Endothelial cell (in vitro differentiated cells): Measurements from ENCODE around the gene PHF1. TPM values are rescaled to one million over a fixed set of nuclear protein-coding genes. Genes with fewer than 3 reads are reported as not detected.

Experiments used
- DNase-seq: peaks from one replicate; pipeline ENCODE4 v3.0.0; 2021; ENCODE audit warnings: low spot score
- H3K27ac Mint-ChIP-seq: one replicate; pipeline ENCODE4 v1.8.0; 2021; ENCODE audit warnings: mixed read lengths, inconsistent platforms; ENCODE audit not compliant: unreplicated experiment
- H3K27me3 Mint-ChIP-seq: one replicate; pipeline ENCODE4 v1.8.0; 2021; ENCODE audit warnings: mild to moderate bottlenecking, moderate library complexity, mixed read lengths, inconsistent platforms; ENCODE audit not compliant: unreplicated experiment
- H3K36me3 Mint-ChIP-seq: one replicate; pipeline ENCODE4 v1.8.0; 2021; ENCODE audit warnings: mild to moderate bottlenecking, low read depth, mixed read lengths, inconsistent platforms; ENCODE audit not compliant: unreplicated experiment
- H3K4me1 Mint-ChIP-seq: one replicate; pipeline ENCODE4 v1.8.0; 2021; ENCODE audit warnings: mild to moderate bottlenecking, mixed read lengths, inconsistent platforms; ENCODE audit not compliant: unreplicated experiment
- H3K4me3 Mint-ChIP-seq: one replicate; pipeline ENCODE4 v1.8.0; 2021; ENCODE audit warnings: mild to moderate bottlenecking, mixed read lengths, inconsistent platforms; ENCODE audit not compliant: unreplicated experiment
- H3K9me3 Mint-ChIP-seq: one replicate; pipeline ENCODE4 v1.8.0; 2021; ENCODE audit warnings: mixed read lengths, inconsistent platforms; ENCODE audit not compliant: unreplicated experiment
- total RNA-seq: library from RNA; stranded (reverse); fragmentation: NEBNext Ultra II Directional; extraction: Animal tissue kit (Norgen Biotek cat#: 25700); gene quantifications from one replicate; pipeline ENCODE4 v1.2.1, GENCODE V29; 2021; ENCODE audit not compliant: unreplicated experiment
- TF ChIP-seq, protein P1 (sequence below): fragments of 200-600 bp; sonication (generic); IDR thresholded peaks from one replicate; pipeline ENCODE4 v1.5.0; 2021; ENCODE audit warnings: antibody characterized with exemption; ENCODE audit not compliant: unreplicated experiment

PHF1 gene
- total RNA-seq, 1 donor from 2014 or later, result 60.0 TPM

DNA sequence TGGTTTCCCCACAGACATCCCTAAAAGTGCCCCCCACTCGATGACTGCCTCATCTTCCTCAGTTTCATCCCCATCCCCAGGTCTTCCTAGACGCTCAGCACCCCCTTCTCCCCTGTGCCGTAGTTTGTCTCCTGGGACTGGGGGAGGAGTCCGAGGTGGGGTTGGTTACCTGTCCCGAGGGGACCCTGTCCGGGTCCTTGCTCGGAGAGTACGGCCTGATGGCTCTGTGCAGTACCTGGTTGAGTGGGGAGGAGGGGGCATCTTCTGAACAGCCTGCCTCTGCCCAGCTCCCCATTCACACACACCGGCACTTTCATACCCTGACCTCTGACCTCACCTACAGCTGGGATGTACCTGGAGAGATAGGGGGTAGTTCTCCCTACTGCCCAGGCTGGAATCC lies 5.0 kb downstream of the PHF1 start:
- TF ChIP-seq, protein P1, sequence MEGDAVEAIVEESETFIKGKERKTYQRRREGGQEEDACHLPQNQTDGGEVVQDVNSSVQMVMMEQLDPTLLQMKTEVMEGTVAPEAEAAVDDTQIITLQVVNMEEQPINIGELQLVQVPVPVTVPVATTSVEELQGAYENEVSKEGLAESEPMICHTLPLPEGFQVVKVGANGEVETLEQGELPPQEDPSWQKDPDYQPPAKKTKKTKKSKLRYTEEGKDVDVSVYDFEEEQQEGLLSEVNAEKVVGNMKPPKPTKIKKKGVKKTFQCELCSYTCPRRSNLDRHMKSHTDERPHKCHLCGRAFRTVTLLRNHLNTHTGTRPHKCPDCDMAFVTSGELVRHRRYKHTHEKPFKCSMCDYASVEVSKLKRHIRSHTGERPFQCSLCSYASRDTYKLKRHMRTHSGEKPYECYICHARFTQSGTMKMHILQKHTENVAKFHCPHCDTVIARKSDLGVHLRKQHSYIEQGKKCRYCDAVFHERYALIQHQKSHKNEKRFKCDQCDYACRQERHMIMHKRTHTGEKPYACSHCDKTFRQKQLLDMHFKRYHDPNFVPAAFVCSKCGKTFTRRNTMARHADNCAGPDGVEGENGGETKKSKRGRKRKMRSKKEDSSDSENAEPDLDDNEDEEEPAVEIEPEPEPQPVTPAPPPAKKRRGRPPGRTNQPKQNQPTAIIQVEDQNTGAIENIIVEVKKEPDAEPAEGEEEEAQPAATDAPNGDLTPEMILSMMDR, result no peak
- Mint-ChIP-seq H3K27me3 (peaks cover 27% of the 10 kb centered on the region), H3K36me3 (peaks cover 44% of the 10 kb centered on the region), H3K4me3 (peak overlapping the region; percentile 74), H3K27ac (no peak overlapping the region), H3K9me3 (no peaks in the 10 kb centered on the region), H3K4me1 (peaks cover 56% of the 10 kb centered on the region)
- DNase-seq, result no peak

GRCh38 chr6:33416386-33417127 lies 5.7 kb downstream of the PHF1 start:
- Mint-ChIP-seq H3K27ac (peak overlapping the region; percentile 84), H3K36me3 (peaks cover 44% of the 10 kb centered on the region), H3K4me3 (peak overlapping the region; percentile 96), H3K9me3 (no peaks in the 10 kb centered on the region), H3K27me3 (peaks cover 25% of the 10 kb centered on the region), H3K4me1 (peaks cover 58% of the 10 kb centered on the region)
- no peak for DNase-seq
- TF ChIP-seq, protein P1, result no peak

GRCh38 chr6:33417128-33417902 lies 6.5 kb downstream of the PHF1 start:
- Mint-ChIP-seq H3K4me1 (peaks cover 56% of the 10 kb centered on the region), H3K9me3 (no peaks in the 10 kb centered on the region), H3K27me3 (peaks cover 21% of the 10 kb centered on the region), H3K36me3 (peaks cover 43% of the 10 kb centered on the region), H3K27ac (peak overlapping the region; percentile 84), H3K4me3 (peak overlapping the region; percentile 96)
- TF ChIP-seq, protein P1, result no peak
- DNase-seq, result no peak

GRCh38 chr6:33417903-33418689 lies 7.3 kb downstream of the PHF1 start, which contains the start of gene CUTA:
Gene CUTA, minus strand, starts transcription at chr6:33418107. Its CDS starts 107 bp downstream, at chr6:33418000.
- no peaks in the 10 kb centered on the region for H3K9me3 Mint-ChIP-seq
- H3K36me3 Mint-ChIP-seq, result peaks cover 35% of the 10 kb centered on the region
- H3K4me1 Mint-ChIP-seq, result peaks cover 56% of the 10 kb centered on the region
- peak within 1 kb of the TSS; percentile 96 for H3K4me3 Mint-ChIP-seq
- H3K27me3 Mint-ChIP-seq, result peaks cover 18% of the 10 kb centered on the region
- DNase-seq, result peak; percentile 96
- H3K27ac Mint-ChIP-seq, result peak within 1 kb of the TSS; percentile 97
- TF ChIP-seq, protein P1, result peak; percentile 57
